H9 (cell line): ENCODE measurements around the gene FAM240A. TPM values are rescaled to one million over a fixed set of nuclear protein-coding genes. Genes with fewer than 3 reads are reported as not detected.

Experiments used
- DNase-seq: peaks from one replicate; pipeline ENCODE4 v3.0.0-alpha.2; 2017
- H2AFZ ChIP-seq: one replicate; pipeline ENCODE4 v1.6.1; 2013; ENCODE audit warnings: mild to moderate bottlenecking, low read length, control low read depth, moderate library complexity
- H2AK5ac ChIP-seq: 2 replicates; pipeline ENCODE4 v1.6.1; 2013; ENCODE audit warnings: low read length, control low read depth, mixed read lengths; ENCODE audit not compliant: insufficient read length
- H2BK120ac ChIP-seq: one replicate; pipeline ENCODE4 v1.6.1; 2013; ENCODE audit warnings: low read depth, mild to moderate bottlenecking, low read length, control low read depth, inconsistent platforms; ENCODE audit not compliant: poor library complexity, severe bottlenecking
- H2BK12ac ChIP-seq: 2 replicates; pipeline ENCODE4 v1.6.1; 2013; ENCODE audit warnings: low read length, control low read depth, mixed read lengths, low read depth; ENCODE audit not compliant: insufficient read length
- H2BK15ac ChIP-seq: 2 replicates; pipeline ENCODE4 v1.6.1; 2013; ENCODE audit warnings: low read depth, low read length, control low read depth
- H2BK20ac ChIP-seq: one replicate; pipeline ENCODE4 v1.6.1; 2013; ENCODE audit warnings: low read depth, mild to moderate bottlenecking, low read length, control low read depth, inconsistent platforms; ENCODE audit not compliant: poor library complexity, severe bottlenecking
- H2BK5ac ChIP-seq: 2 replicates; pipeline ENCODE4 v1.6.1; 2013; ENCODE audit warnings: low read length, control low read depth, mixed read lengths; ENCODE audit not compliant: insufficient read length
- H3K14ac ChIP-seq: 2 replicates; pipeline ENCODE4 v1.6.1; 2013; ENCODE audit warnings: low read length, control low read depth; ENCODE audit not compliant: insufficient read depth
- H3K18ac ChIP-seq: 2 replicates; pipeline ENCODE4 v1.6.1; 2013; ENCODE audit warnings: low read depth, mild to moderate bottlenecking, mixed read lengths, low read length, control low read depth; ENCODE audit not compliant: insufficient read length
- H3K23ac ChIP-seq: 2 replicates; pipeline ENCODE4 v1.6.1; 2013; ENCODE audit warnings: low read length, control low read depth, mixed read lengths, low read depth; ENCODE audit not compliant: insufficient read length
- H3K23me2 ChIP-seq: 2 replicates; pipeline ENCODE4 v1.6.1; 2013; ENCODE audit warnings: low read depth, mild to moderate bottlenecking, mixed read lengths, low read length, control low read depth; ENCODE audit not compliant: insufficient read length, poor library complexity, severe bottlenecking
- H3K27ac ChIP-seq: 2 replicates; pipeline ENCODE4 v1.5.1; 2013; ENCODE audit warnings: low read length, control low read depth, mixed read lengths, low read depth; ENCODE audit not compliant: insufficient read length
- H3K27me3 ChIP-seq: 2 replicates; pipeline ENCODE4 v1.6.1; 2013; ENCODE audit warnings: low read length, control low read depth, inconsistent platforms; ENCODE audit not compliant: insufficient read depth
- H3K4ac ChIP-seq: 2 replicates; pipeline ENCODE4 v1.6.1; 2013; ENCODE audit warnings: low read depth, mild to moderate bottlenecking, control low read depth, inconsistent platforms, low read length, moderate library complexity
- H3K4me1 ChIP-seq: 2 replicates; pipeline ENCODE4 v1.6.1; 2013; ENCODE audit warnings: low read length, control low read depth, inconsistent platforms; ENCODE audit not compliant: insufficient read depth
- H3K4me2 ChIP-seq: 2 replicates; pipeline ENCODE4 v1.6.1; 2013; ENCODE audit warnings: low read length, control low read depth, mixed read lengths; ENCODE audit not compliant: insufficient read length, insufficient read depth
- H3K56ac ChIP-seq: 2 replicates; pipeline ENCODE4 v1.6.1; 2013; ENCODE audit warnings: low read depth, mild to moderate bottlenecking, mixed read lengths, low read length, control low read depth; ENCODE audit not compliant: insufficient read length
- H3K79me1 ChIP-seq: 2 replicates; pipeline ENCODE4 v1.6.1; 2013; ENCODE audit warnings: low read depth, mild to moderate bottlenecking, moderate library complexity, low read length, control low read depth, inconsistent platforms; ENCODE audit not compliant: insufficient read depth, poor library complexity, severe bottlenecking
- H3K79me2 ChIP-seq: 2 replicates; pipeline ENCODE4 v1.6.1; 2013; ENCODE audit warnings: low read length, control low read depth, inconsistent platforms; ENCODE audit not compliant: insufficient read depth
- H3K9ac ChIP-seq: 2 replicates; pipeline ENCODE4 v1.6.1; 2013; ENCODE audit warnings: low read length, control low read depth, mixed read lengths; ENCODE audit not compliant: insufficient read length; ENCODE audit errors: extremely low read depth
- H3K9me3 ChIP-seq: one replicate; pipeline ENCODE4 v1.6.1; 2013; ENCODE audit warnings: low read depth, low read length, inconsistent platforms; ENCODE audit not compliant: control insufficient read depth
- H3T11ph ChIP-seq: one replicate; pipeline ENCODE4 v1.6.1; 2013; ENCODE audit warnings: mild to moderate bottlenecking, low read length, control low read depth, inconsistent platforms
- H4K20me1 ChIP-seq: one replicate; pipeline ENCODE4 v1.6.1; 2013; ENCODE audit not compliant: control insufficient read depth, insufficient read length, insufficient read depth
- H4K5ac ChIP-seq: 2 replicates; pipeline ENCODE4 v1.6.1; 2013; ENCODE audit warnings: low read depth, mild to moderate bottlenecking, mixed read lengths, low read length, control low read depth; ENCODE audit not compliant: insufficient read length
- H4K8ac ChIP-seq: replicated peaks from 2 replicates; pipeline ENCODE4 v1.6.1; 2013; ENCODE audit warnings: low read length, control low read depth, mixed read lengths, low read depth; ENCODE audit not compliant: insufficient read length
- H4K91ac ChIP-seq: 2 replicates; pipeline ENCODE4 v1.6.1; 2013; ENCODE audit warnings: low read depth, mild to moderate bottlenecking, moderate library complexity, mixed read lengths, low read length, control low read depth; ENCODE audit not compliant: insufficient read length
- H3K27ac Mint-ChIP-seq, 3 experiments: 2 replicates in 2 of 3; 3 replicates in 1 of 3; pipeline ENCODE4 v1.8.0; 2020 to 2021; ENCODE audit warnings: mixed read lengths in 3 of 3, mild to moderate bottlenecking in 1 of 3, moderate library complexity in 1 of 3
- H3K27me3 Mint-ChIP-seq: 2 replicates; pipeline ENCODE4 v1.8.0; 2021; ENCODE audit warnings: low read depth, mild to moderate bottlenecking, moderate library complexity, mixed read lengths
- H3K36me3 Mint-ChIP-seq, 3 experiments: 2 replicates in 2 of 3; 3 replicates in 1 of 3; pipeline ENCODE4 v1.8.0; 2020 to 2021; ENCODE audit warnings: low read depth in 3 of 3, mixed read lengths in 3 of 3; ENCODE audit not compliant: insufficient read depth in 1 of 3
- H3K4me1 Mint-ChIP-seq, 2 experiments: 2 replicates each; pipeline ENCODE4 v1.8.0; 2020; ENCODE audit warnings: mixed read lengths in 2 of 2
- H3K4me3 Mint-ChIP-seq, 2 experiments: 2 replicates in 1 of 2; 3 replicates in 1 of 2; pipeline ENCODE4 v1.8.0; 2020 to 2021; ENCODE audit warnings: mild to moderate bottlenecking in 2 of 2, mixed read lengths in 2 of 2, moderate library complexity in 1 of 2
- H3K9me3 Mint-ChIP-seq, 2 experiments: 2 replicates in 1 of 2; 3 replicates in 1 of 2; pipeline ENCODE4 v1.8.0; 2020; ENCODE audit warnings: mild to moderate bottlenecking in 2 of 2, mixed read lengths in 2 of 2, moderate library complexity in 1 of 2
- WGBS: extraction: QIAGEN DNeasy Blood & Tissue Kit; methylation state at CpG from one replicate; pipeline ENCODE4 v1.1.7; 2013; ENCODE audit warnings: missing lambda C conversion rate, low lambda C conversion rate, mixed read lengths; ENCODE audit not compliant: insufficient read length; ENCODE audit errors: extremely low coverage; 5-methylcytosine and 5-hydroxymethylcytosine counted together
- total RNA-seq: library from RNA; stranded (reverse); gene quantifications from 2 replicates; pipeline ENCODE4 v1.2.1, GENCODE V29; 2021
- TF ChIP-seq, protein P1 (sequence below): fragments of 200-600 bp; sonication (generic); conservative IDR thresholded peaks from 3 replicates; pipeline ENCODE4 v1.8.0; 2021; ENCODE audit warnings: antibody characterized with exemption, mild to moderate bottlenecking

FAM240A gene
- total RNA-seq, 1 experiment from 2014 or later: 0.11 TPM

DNA sequence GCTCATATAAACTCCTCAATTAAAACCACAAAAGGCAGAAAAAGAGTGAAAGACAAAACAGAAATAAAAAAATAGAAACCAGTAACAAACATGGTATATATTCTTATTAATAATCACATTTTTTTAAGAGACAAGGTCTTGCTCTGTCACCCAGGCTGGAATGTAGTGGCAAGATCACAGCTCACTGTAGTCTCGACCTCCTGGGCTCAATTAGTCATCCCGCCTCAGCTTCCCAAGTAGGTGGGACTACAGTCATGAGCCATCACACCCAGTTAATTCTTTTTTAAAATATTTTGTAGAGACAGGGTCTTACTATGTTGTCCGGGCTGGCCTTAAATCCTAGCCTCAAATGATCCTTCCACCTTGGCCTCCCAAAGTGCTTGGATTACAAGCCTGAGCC, 37.1 kb downstream of the FAM240A start:
- Histone ChIP-seq H2AK5ac (no peak overlapping the region), H3K23me2 (no peaks in the 10 kb centered on the region), H3K56ac (no peak overlapping the region), H3K4me2 (no peak overlapping the region), H4K91ac (no peak overlapping the region), H2BK20ac (no peak overlapping the region), H4K8ac (no peak overlapping the region), H3K27ac (no peak overlapping the region), H2AFZ (no peak overlapping the region), H3K79me2 (no peaks in the 10 kb centered on the region), H2BK15ac (no peak overlapping the region), H3T11ph (no peak overlapping the region), H4K5ac (no peak overlapping the region), H3K4ac (no peak overlapping the region), H4K20me1 (no peaks in the 10 kb centered on the region), H3K23ac (no peak overlapping the region), H3K9ac (no peak overlapping the region), H3K9me3 (no peaks in the 10 kb centered on the region), H2BK120ac (no peak overlapping the region), H2BK5ac (no peak overlapping the region), H3K14ac (no peak overlapping the region), H2BK12ac (no peak overlapping the region), H3K79me1 (no peaks in the 10 kb centered on the region), H3K4me1 (no peaks in the 10 kb centered on the region), H3K27me3 (no peaks in the 10 kb centered on the region), H3K18ac (no peak overlapping the region)
- H3K36me3 Mint-ChIP-seq: peaks cover 0 to 9% (median 8%) of the 10 kb centered on the region in 3 experiments
- no peak overlapping the region for H3K4me3 Mint-ChIP-seq
- peaks cover 2% of the 10 kb centered on the region for H3K27me3 Mint-ChIP-seq
- WGBS: no CpG with 5 or more reads among the region's 3 CpGs
- peaks cover 15 to 24% of the 10 kb centered on the region in 2 experiments for H3K9me3 Mint-ChIP-seq
- TF ChIP-seq, protein P1, sequence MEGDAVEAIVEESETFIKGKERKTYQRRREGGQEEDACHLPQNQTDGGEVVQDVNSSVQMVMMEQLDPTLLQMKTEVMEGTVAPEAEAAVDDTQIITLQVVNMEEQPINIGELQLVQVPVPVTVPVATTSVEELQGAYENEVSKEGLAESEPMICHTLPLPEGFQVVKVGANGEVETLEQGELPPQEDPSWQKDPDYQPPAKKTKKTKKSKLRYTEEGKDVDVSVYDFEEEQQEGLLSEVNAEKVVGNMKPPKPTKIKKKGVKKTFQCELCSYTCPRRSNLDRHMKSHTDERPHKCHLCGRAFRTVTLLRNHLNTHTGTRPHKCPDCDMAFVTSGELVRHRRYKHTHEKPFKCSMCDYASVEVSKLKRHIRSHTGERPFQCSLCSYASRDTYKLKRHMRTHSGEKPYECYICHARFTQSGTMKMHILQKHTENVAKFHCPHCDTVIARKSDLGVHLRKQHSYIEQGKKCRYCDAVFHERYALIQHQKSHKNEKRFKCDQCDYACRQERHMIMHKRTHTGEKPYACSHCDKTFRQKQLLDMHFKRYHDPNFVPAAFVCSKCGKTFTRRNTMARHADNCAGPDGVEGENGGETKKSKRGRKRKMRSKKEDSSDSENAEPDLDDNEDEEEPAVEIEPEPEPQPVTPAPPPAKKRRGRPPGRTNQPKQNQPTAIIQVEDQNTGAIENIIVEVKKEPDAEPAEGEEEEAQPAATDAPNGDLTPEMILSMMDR: no peak
- H3K4me1 Mint-ChIP-seq: peaks cover 4 to 6% of the 10 kb centered on the region in 2 experiments
- DNase-seq: no peak
- H3K27ac Mint-ChIP-seq: no peak overlapping the region
